H1 (cell line): ENCODE data around the gene GRK5. TPM values are rescaled to one million over a fixed set of nuclear protein-coding genes. Genes with fewer than 3 reads are reported as not detected.

ENCODE experiments used
- CTCF ChIA-PET: fragments of 300-600 bp; sonication (Branson Sonifier 250); formaldehyde crosslinking; loops from one replicate; lab custom pipeline; 2021; ENCODE audit not compliant: partially characterized antibody; lab: Charles Lee
- POLR2A ChIA-PET: fragments of 300-600 bp; sonication (Branson Sonifier 250); formaldehyde crosslinking; loops from one replicate; lab custom pipeline; 2021; ENCODE audit warnings: inconsistent platforms; ENCODE audit not compliant: partially characterized antibody; lab: Charles Lee
- DNase-seq, 2 experiments: peaks; one replicate each; pipeline versions ENCODE4 v3.0.0 to v3.0.0-alpha.2; 2010 to 2022; ENCODE audit warnings: low spot score in 2 of 2, low read depth in 1 of 2, mixed read lengths in 1 of 2
- FAIRE-seq: peaks from 2 replicates; lab custom pipeline; 2011; peaks lifted over from hg19 to GRCh38; lab: Jason Lieb, UNC
- H2AFZ ChIP-seq: 2 replicates; pipeline ENCODE4 v1.8.1; 2012; ENCODE audit warnings: low read length, inconsistent platforms
- H2AK5ac ChIP-seq: 2 replicates; pipeline ENCODE4 v1.6.1; 2013; ENCODE audit warnings: low read depth, low read length
- H2BK120ac ChIP-seq: replicated peaks from 2 replicates; pipeline ENCODE3; 2013; ENCODE audit warnings: low read depth, low read length, inconsistent platforms
- H2BK12ac ChIP-seq: 2 replicates; pipeline ENCODE4 v1.6.1; 2013; ENCODE audit warnings: low read depth, low read length
- H2BK15ac ChIP-seq: 2 replicates; pipeline ENCODE4 v1.6.1; 2013; ENCODE audit warnings: low read length
- H2BK20ac ChIP-seq: 2 replicates; pipeline ENCODE4 v1.6.1; 2013; ENCODE audit warnings: low read length
- H2BK5ac ChIP-seq: 2 replicates; pipeline ENCODE4 v1.6.1; 2013; ENCODE audit warnings: low read depth, low read length
- H3K14ac ChIP-seq: 2 replicates; pipeline ENCODE4 v1.6.1; 2013; ENCODE audit warnings: inconsistent platforms; ENCODE audit not compliant: insufficient read length
- H3K18ac ChIP-seq: 2 replicates; pipeline ENCODE4 v1.6.1; 2013; ENCODE audit warnings: low read length; ENCODE audit errors: extremely low read depth
- H3K23ac ChIP-seq: 2 replicates; pipeline ENCODE4 v1.6.1; 2013; ENCODE audit warnings: inconsistent platforms; ENCODE audit not compliant: insufficient read length
- H3K23me2 ChIP-seq: 2 replicates; pipeline ENCODE4 v1.6.1; 2013; ENCODE audit warnings: low read depth, low read length
- H3K27ac ChIP-seq: 2 replicates; pipeline ENCODE4 v1.6.1; 2011; ENCODE audit warnings: low read depth, low read length, inconsistent platforms
- H3K27me3 ChIP-seq, 4 experiments: replicated peaks in 1 of 4; 1 replicate in 1 of 4; 2 replicates in 3 of 4; pipeline versions ENCODE4 v1.6.1 to v1.8.1; 2011 to 2013; ENCODE audit warnings: low read length in 3 of 4, mild to moderate bottlenecking in 3 of 4, inconsistent platforms in 2 of 4, mixed read lengths in 2 of 4, moderate library complexity in 1 of 4; ENCODE audit not compliant: control insufficient read depth in 3 of 4, insufficient read depth in 3 of 4; ENCODE audit errors: extremely low read depth in 1 of 4
- H3K36me3 ChIP-seq, 4 experiments: 2 replicates each; pipeline versions ENCODE4 v1.6.1 to v1.8.1; 2011 to 2013; ENCODE audit warnings: mild to moderate bottlenecking in 4 of 4, low read length in 3 of 4, moderate library complexity in 2 of 4, control low read depth in 1 of 4, inconsistent platforms in 1 of 4; ENCODE audit not compliant: insufficient read depth in 4 of 4, control insufficient read depth in 2 of 4
- H3K4ac ChIP-seq: replicated peaks from 2 replicates; pipeline ENCODE3; 2013; ENCODE audit warnings: low read length, low read depth, mixed read lengths, inconsistent platforms; ENCODE audit not compliant: insufficient read length
- H3K4me1 ChIP-seq, 4 experiments: replicated peaks in 1 of 4; 1 replicate in 1 of 4; 2 replicates in 3 of 4; pipeline versions ENCODE4 v1.6.1 to v1.8.1; 2011 to 2013; ENCODE audit warnings: low read length in 3 of 4, inconsistent platforms in 2 of 4, mixed read lengths in 1 of 4; ENCODE audit not compliant: insufficient read depth in 4 of 4, control insufficient read depth in 3 of 4
- H3K4me2 ChIP-seq, 2 experiments: 2 replicates each; pipeline versions ENCODE4 v1.6.1 to v1.8.1; 2011 to 2013; ENCODE audit warnings: low read depth in 2 of 2, low read length in 2 of 2, control low read depth in 1 of 2, inconsistent platforms in 1 of 2, mild to moderate bottlenecking in 1 of 2; ENCODE audit not compliant: insufficient read depth in 1 of 2
- H3K4me3 ChIP-seq, 4 experiments: fragments of 200-600, 300-600 bp in 1 of 4; sonication (generic), shearing (Covaris generic), sonication (Bioruptor Twin) in 1 of 4; 2 replicates each; pipeline versions ENCODE4 v1.5.1 to v1.8.1; 2011 to 2016; ENCODE audit warnings: low read length in 4 of 4, low read depth in 3 of 4, control low read depth in 2 of 4, inconsistent platforms in 2 of 4, mild to moderate bottlenecking in 2 of 4, mixed read lengths in 1 of 4, moderate library complexity in 1 of 4; ENCODE audit not compliant: insufficient read depth in 2 of 4; ENCODE audit errors: extremely low read depth in 1 of 4
- H3K56ac ChIP-seq: replicated peaks from 2 replicates; pipeline ENCODE3; 2013; ENCODE audit warnings: low read depth, mild to moderate bottlenecking, mixed read lengths, low read length, inconsistent platforms; ENCODE audit not compliant: insufficient read length
- H3K79me1 ChIP-seq: 2 replicates; pipeline ENCODE4 v1.6.1; 2013; ENCODE audit warnings: low read depth, low read length, control low read depth
- H3K79me2 ChIP-seq, 2 experiments: 2 replicates each; pipeline versions ENCODE4 v1.6.1 to v1.8.1; 2012 to 2013; ENCODE audit warnings: low read length in 2 of 2, mild to moderate bottlenecking in 2 of 2, inconsistent platforms in 1 of 2; ENCODE audit not compliant: insufficient read depth in 2 of 2, control insufficient read depth in 1 of 2
- H3K9ac ChIP-seq, 4 experiments: replicated peaks in 1 of 4; 1 replicate in 1 of 4; 2 replicates in 3 of 4; pipeline versions ENCODE4 v1.6.1 to v1.8.1; 2011 to 2013; ENCODE audit warnings: low read depth in 3 of 4, low read length in 3 of 4, control low read depth in 2 of 4, mild to moderate bottlenecking in 2 of 4, moderate library complexity in 2 of 4, inconsistent platforms in 1 of 4; ENCODE audit errors: extremely low read depth in 1 of 4
- H3K9me3 ChIP-seq, 2 experiments: 2 replicates each; pipeline versions ENCODE4 v1.6.1 to v1.8.1; 2012 to 2013; ENCODE audit warnings: mild to moderate bottlenecking in 2 of 2, moderate library complexity in 2 of 2, control low read depth in 1 of 2, inconsistent platforms in 1 of 2, low read depth in 1 of 2, low read length in 1 of 2, mixed read lengths in 1 of 2; ENCODE audit not compliant: insufficient read depth in 2 of 2
- H4K20me1 ChIP-seq, 2 experiments: replicated peaks in 1 of 2; 2 replicates each; pipeline versions ENCODE3 to v1.8.1; 2011 to 2013; ENCODE audit warnings: inconsistent platforms in 2 of 2, low read length in 2 of 2, mild to moderate bottlenecking in 1 of 2; ENCODE audit not compliant: insufficient read depth in 2 of 2, control insufficient read depth in 1 of 2
- H4K5ac ChIP-seq: 2 replicates; pipeline ENCODE4 v1.6.1; 2013; ENCODE audit warnings: low read length, low read depth, mixed read lengths, inconsistent platforms; ENCODE audit not compliant: insufficient read length
- H4K8ac ChIP-seq: 2 replicates; pipeline ENCODE4 v1.8.0; 2013; ENCODE audit warnings: mild to moderate bottlenecking, moderate library complexity, low read length, inconsistent platforms; ENCODE audit not compliant: insufficient read depth; ENCODE audit errors: extremely low read depth
- H4K91ac ChIP-seq: replicated peaks from 2 replicates; pipeline ENCODE3; 2013; ENCODE audit warnings: low read length, mixed read lengths, inconsistent platforms; ENCODE audit not compliant: insufficient read length
- CHD1 ChIP-seq: IDR thresholded peaks from 2 replicates; pipeline ENCODE4 v1.6.1; 2012; ENCODE audit warnings: low read depth, low read length, improper control_type of control experiment
- CTCF ChIP-seq, 3 experiments: IDR thresholded peaks; 1 replicate in 2 of 3; 2 replicates in 1 of 3; pipeline versions ENCODE4 v1.5.1 to v1.6.1; 2011; ENCODE audit warnings: low read length in 3 of 3, mild to moderate bottlenecking in 3 of 3, inconsistent platforms in 2 of 3, low read depth in 1 of 3, moderate library complexity in 1 of 3; ENCODE audit not compliant: insufficient read depth in 1 of 3; ENCODE audit errors: control extremely low read depth in 1 of 3
- HDAC6 ChIP-seq: IDR thresholded peaks from one replicate; pipeline ENCODE4 v1.7.1; 2012; ENCODE audit warnings: low read depth, mild to moderate bottlenecking, inconsistent platforms, low read length, moderate library complexity
- KDM4A ChIP-seq: IDR thresholded peaks from one replicate; pipeline ENCODE4 v1.7.1; 2012; ENCODE audit warnings: low read depth, mild to moderate bottlenecking, moderate library complexity, low read length, inconsistent platforms; ENCODE audit not compliant: severe bottlenecking
- MAFK ChIP-seq: IDR thresholded peaks from 2 replicates; pipeline ENCODE4 v1.6.1; 2012; ENCODE audit warnings: low read depth, mild to moderate bottlenecking, improper control_type of control experiment, low read length
- PHF8 ChIP-seq: fragments of 200-600 bp; sonication (generic); conservative IDR thresholded peaks from 2 replicates; pipeline ENCODE4 v1.7.1; 2012; ENCODE audit warnings: low read depth, mild to moderate bottlenecking, inconsistent platforms, low read length, moderate library complexity
- SP1 ChIP-seq: IDR thresholded peaks from 2 replicates; pipeline ENCODE4 v1.6.1; 2011; ENCODE audit warnings: low read depth, low read length
- TBP ChIP-seq: IDR thresholded peaks from 2 replicates; pipeline ENCODE4 v1.6.1; 2011; ENCODE audit warnings: low read depth, low read length, improper control_type of control experiment
- TEAD4 ChIP-seq: IDR thresholded peaks from 2 replicates; pipeline ENCODE4 v1.6.1; 2012; ENCODE audit warnings: low read depth, low read length, inconsistent platforms, mixed read lengths
- USF2 ChIP-seq: IDR thresholded peaks from 2 replicates; pipeline ENCODE4 v1.6.1; 2011; ENCODE audit warnings: low read length, improper control_type of control experiment
- ZNF274 ChIP-seq: IDR thresholded peaks from 2 replicates; pipeline ENCODE4 v1.7.0; 2012; ENCODE audit warnings: low read length, borderline replicate concordance; ENCODE audit errors: extremely low read depth
- WGBS, 2 experiments: shearing (Covaris generic) in 1 of 2; methylation state at CpG; one replicate each; pipeline versions ENCODE4 v1.1.6 to v1.1.7; 2013 to 2015; ENCODE audit warnings: low lambda C conversion rate in 2 of 2, mixed read lengths in 2 of 2, inconsistent platforms in 1 of 2, low coverage in 1 of 2, missing lambda C conversion rate in 1 of 2; ENCODE audit not compliant: insufficient replicate concordance in 2 of 2, insufficient coverage in 1 of 2, insufficient read length in 1 of 2; ENCODE audit errors: extremely low coverage in 1 of 2, missing lambda C conversion rate in 1 of 2; 5-methylcytosine and 5-hydroxymethylcytosine counted together
- polyA plus RNA-seq, 7 experiments: library from polyadenylated mRNA; depleted of rRNA in 3 of 7; stranded (reverse) in 5 of 7; unstranded in 2 of 7; fragments of >200 nt in 5 of 7; fragments of 200-250 nt in 2 of 7; gene quantifications; 1 replicate in 5 of 7; 2 replicates in 1 of 7; 4 replicates in 1 of 7; pipeline versions ENCODE4 v1.2.1 to v1.2.3, GENCODE V29; 2011 to 2013; ENCODE audit warnings: missing spikeins in 2 of 7, mixed read lengths in 2 of 7
- total RNA-seq: library from RNA; stranded (reverse); fragmentation: NEBNext Ultra II Directional; extraction: Animal tissue kit (Norgen Biotek cat#: 25700); gene quantifications from 2 replicates; pipeline ENCODE4 v1.2.1, GENCODE V29; 2021

The GRK5 gene
- total and polyA plus RNA-seq, 2 of the 8 experiments (the other 6 are each of a cell fraction or from before 2014, with no cell fraction given): 0.54 to 2.5 TPM

GRCh38 chr10:119221666-119222065, 14.3 kb downstream of the GRK5 start:
- Histone ChIP-seq H2BK5ac (no peak overlapping the region), H4K91ac (no peak overlapping the region), H3K18ac (no peak overlapping the region), H3K14ac (no peak overlapping the region), H2AK5ac (no peak overlapping the region), H4K8ac (no peak overlapping the region), H3K56ac (no peak overlapping the region), H3K79me2 (no peaks in the 10 kb centered on the region), H3K4me2 (no peak overlapping the region), H3K27ac (no peak overlapping the region), H4K20me1 (no peaks in the 10 kb centered on the region), H3K23me2 (no peaks in the 10 kb centered on the region), H3K27me3 (no peaks in the 10 kb centered on the region; a peak in 1 of 7 replicates), H2BK120ac (no peak overlapping the region), H2AFZ (0 out of 2 replicates have a peak overlapping the region, but pooled peaks have one; percentile 0), H4K5ac (no peak overlapping the region), H3K36me3 (no peaks in the 10 kb centered on the region), H3K9me3 (no peaks in the 10 kb centered on the region), H3K79me1 (no peaks in the 10 kb centered on the region), H2BK12ac (no peak overlapping the region), H3K4me3 (no peak overlapping the region), H2BK15ac (no peak overlapping the region), H3K4ac (no peak overlapping the region), H3K4me1 (peaks cover 2 to 24% (median 11%) of the 10 kb centered on the region in 4 experiments; a peak in 6 of 7 replicates), H2BK20ac (no peak overlapping the region), H3K23ac (no peak overlapping the region), H3K9ac (no peak overlapping the region)
- FAIRE-seq (no peak), DNase-seq (no peak)
- POLR2A ChIA-PET: no interaction called here
- CTCF ChIA-PET: interaction anchor here (0.7 to 4.3 kb wide), 8 partner anchors 10 to 268 kb away, joined by 3 to 19 read pairs (median 4); partner anchors contain the start of gene GRK5
- WGBS, 2 experiments: 91% methylated on average over 1 of the region's 1 CpG; no CpG with 5 or more reads in 1 of the 2 experiments
- TF ChIP-seq TBP: no peak
- TF ChIP-seq CHD1: no peak
- TF ChIP-seq CTCF (IDR thresholded peaks at IDR 0.05; ENCODE audit: control extremely low read depth in 1 of 3, insufficient read depth in 1 of 3, low read depth in 1 of 3, low read length in 3 of 3): no peak
- TF ChIP-seq PHF8: no peak
- TF ChIP-seq ZNF274: no peak
- TF ChIP-seq KDM4A: no peak
- no peak for TF ChIP-seq USF2
- no peak for TF ChIP-seq MAFK
- TF ChIP-seq TEAD4: no peak
- no peak for TF ChIP-seq HDAC6
- TF ChIP-seq SP1: no peak
